GM12878 (cell line): ENCODE measurements around the gene TRMU. TPM values are rescaled to one million over a fixed set of nuclear protein-coding genes. Genes with fewer than 3 reads are reported as not detected.

Source experiments
- ATAC-seq: fragments of 200-7000 bp; cut with Tn5 transposase; 3 replicates; pipeline ENCODE4 v1.9.1; 2020; ENCODE audit warnings: mild to moderate bottlenecking, moderate library complexity
- BruUV-seq: library from RNA; stranded (reverse); fragments of 400-500 nt; replicated peaks from 2 replicates; lab custom pipeline; 2021; lab: Mats Ljungman, UMichigan
- CTCF ChIA-PET: fragments of 300-600 bp; sonication (Branson Sonifier 250); formaldehyde crosslinking; extraction: SDS; loops from one replicate; lab custom pipeline; 2021; ENCODE audit warnings: inconsistent platforms; lab: Yijun Ruan, JAX
- POLR2A ChIA-PET: fragments of 350-600 bp; formaldehyde crosslinking; extraction: SDS; loops from one replicate; lab custom pipeline; 2021; ENCODE audit warnings: inconsistent platforms; lab: Charles Lee
- RAD21 ChIA-PET: fragments of 300-600 bp; sonication (Branson Sonifier 250); formaldehyde crosslinking; loops from one replicate; lab custom pipeline; 2023; ENCODE audit warnings: antibody characterized with exemption; ENCODE audit not compliant: unreplicated experiment; lab: Charles Lee
- SMC1A ChIA-PET: fragments of 300-600 bp; sonication (Branson Sonifier 250); formaldehyde crosslinking; loops from one replicate; lab custom pipeline; 2023; ENCODE audit not compliant: unreplicated experiment, uncharacterized antibody; lab: Charles Lee
- DNase-seq: peaks from one replicate; pipeline ENCODE4 v3.0.0-alpha.2; 2011; ENCODE audit warnings: low read depth, low spot score
- FAIRE-seq: peaks from 3 replicates; lab custom pipeline; 2011; peaks lifted over from hg19 to GRCh38; lab: Jason Lieb, UNC
- H2AFZ ChIP-seq: 2 replicates; pipeline ENCODE4 v1.6.0; 2011; ENCODE audit warnings: low read depth, low read length, control low read depth; ENCODE audit not compliant: control insufficient read depth
- H3K27ac ChIP-seq: 2 replicates; pipeline ENCODE4 v1.5.1; 2011; ENCODE audit warnings: control low read depth; ENCODE audit not compliant: control insufficient read depth, insufficient read depth
- H3K27me3 ChIP-seq, 2 experiments: replicated peaks in 1 of 2; 2 replicates each; pipeline versions ENCODE4 v1.6.0 to v1.6.1; 2011; ENCODE audit warnings: low read length in 1 of 2; ENCODE audit not compliant: control insufficient read depth in 2 of 2, insufficient read depth in 2 of 2
- H3K36me3 ChIP-seq, 2 experiments: 2 replicates each; pipeline ENCODE4 v1.5.1; 2011; ENCODE audit warnings: low read length in 1 of 2; ENCODE audit not compliant: control insufficient read depth in 2 of 2, insufficient read depth in 2 of 2
- H3K4me1 ChIP-seq: 2 replicates; pipeline ENCODE4 v1.6.1; 2011; ENCODE audit warnings: mild to moderate bottlenecking, low read length, moderate library complexity, mixed read lengths; ENCODE audit not compliant: control insufficient read depth, insufficient read depth
- H3K4me2 ChIP-seq: 2 replicates; pipeline ENCODE4 v1.6.0; 2011; ENCODE audit warnings: control low read depth; ENCODE audit not compliant: control insufficient read depth, insufficient read depth
- H3K4me3 ChIP-seq: fragments of 200-600 bp; sonication (generic); 2 replicates; pipeline ENCODE4 v1.5.1; 2016
- H3K79me2 ChIP-seq: 2 replicates; pipeline ENCODE4 v1.6.0; 2011; ENCODE audit warnings: low read length; ENCODE audit not compliant: control insufficient read depth, insufficient read depth
- H3K9ac ChIP-seq: 2 replicates; pipeline ENCODE4 v1.8.0; 2011; ENCODE audit warnings: low read length, control low read depth, mixed read lengths; ENCODE audit not compliant: control insufficient read depth, insufficient read depth
- H3K9me3 ChIP-seq: replicated peaks from 3 replicates; pipeline ENCODE4 v1.5.1; 2011; ENCODE audit warnings: mild to moderate bottlenecking, low read length; ENCODE audit not compliant: control insufficient read depth, insufficient read depth
- H4K20me1 ChIP-seq: 2 replicates; pipeline ENCODE4 v1.6.0; 2011; ENCODE audit not compliant: control insufficient read depth, insufficient read depth
- ATF7 ChIP-seq: fragments of 450-650 bp; IDR thresholded peaks from 2 replicates; pipeline ENCODE4 v1.6.1; 2016; ENCODE audit warnings: low read depth, mild to moderate bottlenecking
- BRCA1 ChIP-seq: IDR thresholded peaks from 2 replicates; pipeline ENCODE4 v1.6.1; 2011; ENCODE audit warnings: low read depth, low read length, improper control_type of control experiment
- CREB1 ChIP-seq: IDR thresholded peaks from 2 replicates; pipeline ENCODE4 v1.6.1; 2012; ENCODE audit warnings: low read depth, mild to moderate bottlenecking, inconsistent platforms
- E2F4 ChIP-seq: IDR thresholded peaks from 2 replicates; pipeline ENCODE4 v1.6.1; 2012; ENCODE audit warnings: low read depth, low read length, improper control_type of control experiment
- FOS ChIP-seq: IDR thresholded peaks from 3 replicates; pipeline ENCODE4 v1.6.1; 2011; ENCODE audit warnings: borderline replicate concordance; ENCODE audit not compliant: insufficient read length; ENCODE audit errors: extremely low read depth
- GATAD2B ChIP-seq: fragments of 450-650 bp; conservative IDR thresholded peaks from 2 replicates; pipeline ENCODE4 v1.6.1; 2017; ENCODE audit warnings: low read depth, mild to moderate bottlenecking, moderate library complexity
- HDAC2 ChIP-seq: fragments of 200-600 bp; sonication (generic); IDR thresholded peaks from 2 replicates; pipeline ENCODE4 v1.6.1; 2017
- LARP7 ChIP-seq: fragments of 450-650 bp; IDR thresholded peaks from 2 replicates; pipeline ENCODE4 v1.6.1; 2017; ENCODE audit warnings: mild to moderate bottlenecking
- PKNOX1 ChIP-seq: fragments of 450-650 bp; IDR thresholded peaks from 2 replicates; pipeline ENCODE4 v1.6.1; 2016; ENCODE audit warnings: mild to moderate bottlenecking
- POLR2A ChIP-seq: IDR thresholded peaks from 2 replicates; pipeline ENCODE4 v1.6.1; 2011; ENCODE audit warnings: low read depth, mild to moderate bottlenecking, low read length
- RBBP5 ChIP-seq: fragments of 200-600 bp; sonication (generic); conservative IDR thresholded peaks from 2 replicates; pipeline ENCODE4 v1.6.1; 2016
- RCOR1 ChIP-seq: conservative IDR thresholded peaks from 2 replicates; pipeline ENCODE4 v1.6.1; 2012; ENCODE audit warnings: low read depth, low read length, improper control_type of control experiment
- RFX5 ChIP-seq: IDR thresholded peaks from 2 replicates; pipeline ENCODE4 v1.6.1; 2011; ENCODE audit warnings: low read depth, low read length, improper control_type of control experiment
- RUNX3 ChIP-seq: IDR thresholded peaks from 2 replicates; pipeline ENCODE4 v1.6.1; 2012; ENCODE audit warnings: low read length, inconsistent platforms
- TAF1 ChIP-seq: IDR thresholded peaks from 2 replicates; pipeline ENCODE4 v1.6.1; 2011; ENCODE audit warnings: mild to moderate bottlenecking, low read depth, low read length, borderline replicate concordance
- TARDBP ChIP-seq: IDR thresholded peaks from 2 replicates; pipeline ENCODE4 v1.6.1; 2016; ENCODE audit warnings: borderline replicate concordance
- ZBTB33 ChIP-seq: fragments of 450-650 bp; IDR thresholded peaks from 2 replicates; pipeline ENCODE4 v1.6.1; 2017; ENCODE audit warnings: mild to moderate bottlenecking
- WGBS: methylation state at CpG from one replicate; pipeline ENCODE4 v1.1.6; 2016; ENCODE audit warnings: low lambda C conversion rate; ENCODE audit not compliant: insufficient replicate concordance, insufficient coverage; ENCODE audit errors: missing lambda C conversion rate; 5-methylcytosine and 5-hydroxymethylcytosine counted together
- in situ Hi-C: fragments of 300-500 bp; cut with MboI; formaldehyde crosslinking; loops from 9 replicates; pipeline ENCODE4 v1.14.3; 2018; ENCODE audit warnings: mixed read lengths
- intact Hi-C: fragments of 100-400 bp; cut with micrococcal nuclease; formaldehyde crosslinking; loops from one replicate; pipeline ENCODE4 v1.14.2; 2022; ENCODE audit not compliant: unreplicated experiment
- polyA plus RNA-seq, 11 experiments: library from polyadenylated mRNA; depleted of rRNA in 4 of 11; unstranded in 6 of 11; stranded (reverse) in 5 of 11; fragments of >200 nt; fragmentation: Nextera tagmentation in 4 of 11; fragmentation: Illumina TruSeq in 1 of 11; extraction: Ambion mirVana in 4 of 11; extraction: Trizol in 1 of 11; gene quantifications; 1 replicate in 1 of 11; 2 replicates in 10 of 11; pipeline versions ENCODE4 v1.2.1 to v1.2.3, GENCODE V29; 2011 to 2016; ENCODE audit warnings: inconsistent platforms in 2 of 11, missing spikeins in 2 of 11, low read depth in 1 of 11
- total RNA-seq, 4 experiments: library from RNA; depleted of rRNA in 3 of 4; stranded (reverse); fragments of >200 nt in 3 of 4; fragmentation: Illumina TruSeq in 1 of 4; extraction: Trizol in 1 of 4; gene quantifications; 2 replicates each; pipeline versions ENCODE4 v1.2.1 to v1.2.3, GENCODE V29; 2013 to 2021

TRMU gene
- total and polyA plus RNA-seq, 10 of the 15 experiments (the other 5 are each of a cell fraction or from before 2014, with no cell fraction given): 3.5 to 57.0 (median 44.0) TPM

GRCh38 chr22:46351767-46352166, 16.3 kb downstream of the TRMU start:
- WGBS: 93% methylated on average over 18 of the region's 23 CpGs
- H3K27me3 ChIP-seq: no peaks in the 10 kb centered on the region
- H3K9ac ChIP-seq: no peak overlapping the region
- BruUV-seq: no TSS peak
- RAD21 ChIA-PET: no interaction called here
- TF ChIP-seq ATF7 (no peak), RFX5 (no peak), POLR2A (peak; percentile 26; the same call in 1 of the 2 replicates)
- TF ChIP-seq, all 136 proteins: peak for 1
- in situ Hi-C loops (no loop called here), intact Hi-C loops (no loop called here)
- FAIRE-seq: no peak
- no peak for ATAC-seq
- Histone ChIP-seq H3K36me3 (peaks cover 15 to 57% of the 10 kb centered on the region in 2 experiments), H2AFZ (no peak overlapping the region), H3K4me3 (no peak overlapping the region), H3K9me3 (no peaks in the 10 kb centered on the region), H4K20me1 (no peaks in the 10 kb centered on the region), H3K4me1 (no peaks in the 10 kb centered on the region), H3K4me2 (no peak overlapping the region), H3K79me2 (no peaks in the 10 kb centered on the region), H3K27ac (no peak overlapping the region)
- SMC1A ChIA-PET: no interaction called here
- CTCF ChIA-PET: no interaction called here
- DNase-seq: no peak
- POLR2A ChIA-PET: no interaction called here

GRCh38 chr22:46352276-46352675, 16.8 kb downstream of the TRMU start:
- ATAC-seq (no peak), DNase-seq (no peak), FAIRE-seq (no peak)
- ChIA-PET POLR2A (no interaction called here), SMC1A (no interaction called here), CTCF (interaction anchor here (1.1 kb wide), 1 partner anchor 16 kb away, joined by 4 read pairs; no protein-coding TSS in a partner anchor), RAD21 (no interaction called here)
- no peak overlapping the region for H3K9ac ChIP-seq
- 85% methylated on average over 10 of the region's 10 CpGs for WGBS
- H4K20me1 ChIP-seq: no peaks in the 10 kb centered on the region
- H2AFZ ChIP-seq: no peak overlapping the region
- H3K4me1 ChIP-seq: no peaks in the 10 kb centered on the region
- peaks cover 13 to 57% of the 10 kb centered on the region in 2 experiments for H3K36me3 ChIP-seq
- no TSS peak for BruUV-seq
- H3K4me3 ChIP-seq: no peak overlapping the region
- H3K79me2 ChIP-seq: no peaks in the 10 kb centered on the region
- no peak overlapping the region for H3K4me2 ChIP-seq
- no peaks in the 10 kb centered on the region for H3K27me3 ChIP-seq
- no peak overlapping the region for H3K27ac ChIP-seq
- intact Hi-C loops: no loop called here
- in situ Hi-C loops: no loop called here
- no peaks in the 10 kb centered on the region for H3K9me3 ChIP-seq
- TF ChIP-seq LARP7 (no peak), RUNX3 (no peak), HDAC2 (no peak), PKNOX1 (no peak), CREB1 (no peak), E2F4 (no peak), ZBTB33 (no peak), TARDBP (no peak), TAF1 (no peak), RBBP5 (no peak), RCOR1 (no peak), GATAD2B (no peak), BRCA1 (no peak), FOS (no peak)
